Upper lobe of right lung (tissue), 1 donor: Measurements from ENCODE around the gene ATE1. TPM values are rescaled to one million over a fixed set of nuclear protein-coding genes. Genes with fewer than 3 reads are reported as not detected.

Source experiments
- ATAC-seq: fragments of 200-7000 bp; cut with Tn5 transposase; one replicate; pipeline ENCODE4 v1.9.1; 2020; ENCODE audit warnings: mild to moderate bottlenecking, moderate library complexity
- DNase-seq: peaks from one replicate; pipeline ENCODE4 v3.0.0-alpha.2; 2020
- H3K27ac ChIP-seq: fragments of 200-600 bp; one replicate; pipeline ENCODE4 v1.8.0; 2022
- H3K27me3 ChIP-seq: fragments of 200-600 bp; one replicate; pipeline ENCODE4 v1.8.0; 2022; ENCODE audit warnings: mild to moderate bottlenecking
- H3K36me3 ChIP-seq: fragments of 200-600 bp; one replicate; pipeline ENCODE4 v1.8.0; 2022
- H3K4me1 ChIP-seq: fragments of 200-600 bp; one replicate; pipeline ENCODE4 v1.8.0; 2022
- H3K4me3 ChIP-seq: fragments of 200-600 bp; one replicate; pipeline ENCODE4 v1.8.0; 2022; ENCODE audit warnings: mild to moderate bottlenecking
- H3K9me3 ChIP-seq: fragments of 200-600 bp; one replicate; pipeline ENCODE4 v1.8.0; 2022
- CTCF ChIP-seq: fragments of 200-600 bp; IDR thresholded peaks from one replicate; pipeline ENCODE4 v1.8.0; 2022; ENCODE audit warnings: antibody characterized with exemption
- intact Hi-C: fragments of 100-400 bp; cut with DNase I; formaldehyde crosslinking; loops from one replicate; pipeline ENCODE4 v1.11.0; 2022
- total RNA-seq: library from RNA; stranded (reverse); fragmentation: NEBNext Ultra II Directional; extraction: Animal tissue kit (Norgen Biotek cat#: 25700); gene quantifications from one replicate; pipeline ENCODE4 v1.2.1, GENCODE V29; 2021
- donor health status: DM: no; HTN: yes; CAD: no; lungs with severe emphysema.

Gene ATE1
- total RNA-seq, 1 donor from 2014 or later: 26.6 TPM

DNA sequence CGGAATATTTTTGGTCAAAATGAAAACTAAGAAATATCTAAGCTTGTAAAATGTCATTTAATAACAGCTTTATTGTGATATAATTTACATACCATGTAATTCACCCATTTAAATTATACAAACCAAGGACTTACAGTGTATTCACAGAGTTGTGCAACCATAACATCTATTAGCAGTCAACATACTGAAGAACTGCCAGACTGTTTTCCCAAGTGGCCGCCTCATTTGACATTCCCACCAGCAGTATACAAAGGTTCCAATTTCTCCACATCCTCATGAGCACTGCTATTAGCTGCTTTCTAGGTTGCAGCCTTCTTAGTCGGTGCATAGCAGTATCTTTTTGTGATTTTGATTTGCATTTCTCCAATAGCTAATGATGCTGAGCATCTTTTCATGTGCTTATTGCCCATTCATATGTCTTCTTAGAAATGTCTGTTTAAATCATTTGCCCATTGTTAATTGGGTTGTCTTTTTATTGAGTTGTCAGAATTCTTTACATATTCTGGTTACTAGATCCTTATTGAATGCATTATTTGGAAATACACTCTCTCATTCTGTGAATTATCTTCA, 176.6 kb downstream of the ATE1 start:
- no peaks in the 10 kb centered on the region for H3K4me1 ChIP-seq
- no peak overlapping the region for H3K27ac ChIP-seq
- no peaks in the 10 kb centered on the region for H3K27me3 ChIP-seq
- no peak for TF ChIP-seq CTCF
- intact Hi-C loops: no loop called here
- DNase-seq (no peak), ATAC-seq (no peak)
- no peaks in the 10 kb centered on the region for H3K36me3 ChIP-seq
- no peaks in the 10 kb centered on the region for H3K9me3 ChIP-seq
- H3K4me3 ChIP-seq: no peak overlapping the region

GRCh38 chr10:121747163-121747775, 180.6 kb downstream of the ATE1 start:
- Histone ChIP-seq H3K27ac (no peak overlapping the region), H3K4me1 (no peaks in the 10 kb centered on the region), H3K9me3 (no peaks in the 10 kb centered on the region), H3K36me3 (peaks cover 12% of the 10 kb centered on the region), H3K27me3 (no peaks in the 10 kb centered on the region), H3K4me3 (no peak overlapping the region)
- DNase-seq (no peak), ATAC-seq (no peak)
- intact Hi-C loops: no loop called here
- TF ChIP-seq CTCF: no peak

- no peaks in the 10 kb centered on the region for H3K4me1 ChIP-seq
- H3K9me3 ChIP-seq: no peaks in the 10 kb centered on the region
- no peaks in the 10 kb centered on the region for H3K27me3 ChIP-seq
- peaks cover 13% of the 10 kb centered on the region for H3K36me3 ChIP-seq
- no peak for ATAC-seq
- intact Hi-C loops: no loop called here
- no peak overlapping the region for H3K27ac ChIP-seq
- no peak overlapping the region for H3K4me3 ChIP-seq
- no peak for DNase-seq
- TF ChIP-seq CTCF: no peak
Measured at GRCh38 chr10:121741248-121741792, 186.5 kb downstream of the ATE1 start.

DNA sequence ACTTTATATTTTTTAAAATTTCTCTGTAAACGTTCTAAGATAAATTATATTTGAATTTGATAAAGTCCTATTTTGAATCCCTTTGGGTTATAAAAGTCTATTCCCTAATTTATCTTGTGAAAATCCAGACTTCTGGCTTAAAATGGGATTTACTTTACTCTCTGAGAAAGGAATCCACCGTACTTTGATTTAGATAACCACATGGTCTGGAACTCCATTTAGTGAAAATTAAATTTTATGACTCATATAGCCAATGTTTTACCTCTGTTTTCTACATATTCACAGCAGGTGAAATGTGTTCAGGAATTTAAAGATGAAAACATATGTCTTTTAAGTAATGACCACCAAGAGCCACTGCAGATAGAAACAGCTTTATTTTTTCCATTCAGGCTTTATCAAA, 187.8 kb downstream of the ATE1 start:
- H3K4me3 ChIP-seq: no peak overlapping the region
- no peak for DNase-seq
- no peaks in the 10 kb centered on the region for H3K27me3 ChIP-seq
- TF ChIP-seq CTCF: no peak
- intact Hi-C loops: no loop called here
- peaks cover 13% of the 10 kb centered on the region for H3K36me3 ChIP-seq
- no peaks in the 10 kb centered on the region for H3K9me3 ChIP-seq
- H3K4me1 ChIP-seq: no peaks in the 10 kb centered on the region
- ATAC-seq: no peak
- no peak overlapping the region for H3K27ac ChIP-seq

- no peaks in the 10 kb centered on the region for H3K4me1 ChIP-seq
- no peak overlapping the region for H3K27ac ChIP-seq
- no peak for TF ChIP-seq CTCF
- ATAC-seq: no peak
- no peaks in the 10 kb centered on the region for H3K9me3 ChIP-seq
- H3K27me3 ChIP-seq: peaks cover 3% of the 10 kb centered on the region
- H3K4me3 ChIP-seq: no peak overlapping the region
- intact Hi-C loops: loop anchor here (10.0 kb wide), 1 partner anchor 804 kb away; no protein-coding TSS in a partner anchor
- H3K36me3 ChIP-seq: peaks cover 13% of the 10 kb centered on the region
- no peak for DNase-seq
Measured at GRCh38 chr10:121739114-121739513, 188.7 kb downstream of the ATE1 start.
